BJ (cell line): ENCODE measurements around the gene KRTAP10-9. TPM values are rescaled to one million over a fixed set of nuclear protein-coding genes. Genes with fewer than 3 reads are reported as not detected.
"Not testable (repeated sequence)": the region's sequence is repeated elsewhere in the genome, so short reads cannot be mapped to it uniquely, and the experiment has no call there.

Experiments used
- CTCF ChIA-PET: fragments of 350-600 bp; formaldehyde crosslinking; extraction: SDS; loops from one replicate; lab custom pipeline; 2021; ENCODE audit warnings: antibody characterized with exemption, inconsistent platforms; lab: Yijun Ruan, JAX
- POLR2A ChIA-PET: fragments of 300-600 bp; sonication (Branson Sonifier 250); formaldehyde crosslinking; extraction: SDS; loops from one replicate; lab custom pipeline; 2021; ENCODE audit warnings: antibody characterized with exemption; lab: Charles Lee
- DNase-seq: peaks from one replicate; pipeline ENCODE4 v3.0.0-alpha.2; 2011; ENCODE audit warnings: low read depth
- H3K27me3 ChIP-seq: 2 replicates; pipeline ENCODE4 v1.6.0; 2011; ENCODE audit warnings: low read length; ENCODE audit not compliant: control insufficient read depth, insufficient read depth
- H3K36me3 ChIP-seq: 2 replicates; pipeline ENCODE4 v1.5.1; 2011; ENCODE audit warnings: low read length; ENCODE audit not compliant: control insufficient read depth, insufficient read depth
- H3K4me3 ChIP-seq: 2 replicates; pipeline ENCODE4 v1.5.1; 2011; ENCODE audit warnings: low read depth, mild to moderate bottlenecking, control low read depth, low read length
- polyA plus RNA-seq: library from polyadenylated mRNA; depleted of rRNA; stranded (reverse); fragments of >200 nt; gene quantifications from 2 replicates; pipeline ENCODE4 v1.2.3, GENCODE V29; 2011
- TF ChIP-seq, protein P1 (sequence below): IDR thresholded peaks from 2 replicates; pipeline ENCODE4 v1.5.1; 2011; ENCODE audit warnings: low read depth, mild to moderate bottlenecking, control low read depth, inconsistent platforms, low read length, moderate library complexity; ENCODE audit not compliant: insufficient read depth

Gene KRTAP10-9
- polyA plus RNA-seq, 1 experiment, result not detected

DNA sequence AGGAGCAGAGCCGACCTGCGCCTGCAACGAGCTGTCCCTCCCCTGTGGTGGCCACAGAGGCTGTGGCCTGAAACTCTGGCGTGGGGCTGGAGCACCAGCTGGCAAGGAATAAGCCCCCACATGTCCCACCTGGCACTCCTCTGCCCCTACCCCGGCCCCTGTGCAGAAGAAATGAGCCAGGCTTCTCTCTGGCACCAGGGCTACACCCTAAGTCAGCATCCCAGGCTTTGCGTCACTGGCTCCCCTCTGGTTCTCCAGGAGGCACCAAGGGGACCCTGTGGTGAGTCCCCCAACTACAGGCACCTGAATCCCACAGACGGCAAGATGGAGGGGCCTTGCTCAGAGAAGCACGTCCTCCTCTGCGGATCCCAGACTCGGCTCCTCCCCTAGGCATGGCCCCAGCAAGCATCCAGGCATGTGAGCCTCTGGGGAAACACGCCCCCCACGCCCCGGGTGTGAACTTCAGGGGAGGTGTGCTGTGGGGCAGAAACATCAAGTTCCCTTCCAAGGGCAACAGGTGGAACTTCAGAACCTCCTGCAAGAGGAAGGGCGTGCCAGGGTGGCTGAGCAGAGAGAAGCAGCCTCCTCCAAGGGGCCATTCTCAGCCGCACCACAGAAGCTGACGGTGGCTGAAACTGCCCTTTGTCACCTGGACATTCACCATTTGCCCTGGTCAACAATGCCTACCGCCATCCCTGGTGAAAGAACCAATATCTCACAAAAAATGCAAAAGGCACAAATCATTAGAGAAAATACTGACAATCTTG is 23.6 kb upstream of the KRTAP10-9 start:
- TF ChIP-seq, protein P1, sequence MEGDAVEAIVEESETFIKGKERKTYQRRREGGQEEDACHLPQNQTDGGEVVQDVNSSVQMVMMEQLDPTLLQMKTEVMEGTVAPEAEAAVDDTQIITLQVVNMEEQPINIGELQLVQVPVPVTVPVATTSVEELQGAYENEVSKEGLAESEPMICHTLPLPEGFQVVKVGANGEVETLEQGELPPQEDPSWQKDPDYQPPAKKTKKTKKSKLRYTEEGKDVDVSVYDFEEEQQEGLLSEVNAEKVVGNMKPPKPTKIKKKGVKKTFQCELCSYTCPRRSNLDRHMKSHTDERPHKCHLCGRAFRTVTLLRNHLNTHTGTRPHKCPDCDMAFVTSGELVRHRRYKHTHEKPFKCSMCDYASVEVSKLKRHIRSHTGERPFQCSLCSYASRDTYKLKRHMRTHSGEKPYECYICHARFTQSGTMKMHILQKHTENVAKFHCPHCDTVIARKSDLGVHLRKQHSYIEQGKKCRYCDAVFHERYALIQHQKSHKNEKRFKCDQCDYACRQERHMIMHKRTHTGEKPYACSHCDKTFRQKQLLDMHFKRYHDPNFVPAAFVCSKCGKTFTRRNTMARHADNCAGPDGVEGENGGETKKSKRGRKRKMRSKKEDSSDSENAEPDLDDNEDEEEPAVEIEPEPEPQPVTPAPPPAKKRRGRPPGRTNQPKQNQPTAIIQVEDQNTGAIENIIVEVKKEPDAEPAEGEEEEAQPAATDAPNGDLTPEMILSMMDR, result no peak
- Histone ChIP-seq H3K4me3 (no peak overlapping the region), H3K27me3 (no peaks in the 10 kb centered on the region), H3K36me3 (no peaks in the 10 kb centered on the region)
- no peak for DNase-seq
- CTCF ChIA-PET, result no interaction called here
- POLR2A ChIA-PET, result no interaction called here

DNA sequence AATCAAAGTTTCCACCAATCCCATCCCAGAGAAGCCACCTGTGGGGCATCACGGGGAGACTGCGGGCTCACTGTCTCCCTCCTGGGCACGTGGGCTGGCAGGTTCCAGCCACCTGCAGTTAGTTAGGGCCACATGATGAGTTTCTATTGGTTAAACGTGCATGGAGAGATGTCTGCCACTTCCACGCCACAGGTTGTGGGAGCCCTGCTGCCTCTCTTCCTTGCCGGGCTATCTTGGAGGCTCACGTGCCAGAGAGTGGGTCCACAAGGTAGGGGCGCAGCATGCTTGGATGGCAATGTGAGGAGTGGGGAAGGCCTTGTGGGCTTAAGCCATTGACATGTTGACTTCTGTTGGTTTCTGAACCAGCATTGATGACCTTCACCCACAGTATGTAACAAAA is 23.0 kb upstream of the KRTAP10-9 start:
- H3K27me3 ChIP-seq, result no peaks in the 10 kb centered on the region
- CTCF ChIA-PET, result no interaction called here

DNA sequence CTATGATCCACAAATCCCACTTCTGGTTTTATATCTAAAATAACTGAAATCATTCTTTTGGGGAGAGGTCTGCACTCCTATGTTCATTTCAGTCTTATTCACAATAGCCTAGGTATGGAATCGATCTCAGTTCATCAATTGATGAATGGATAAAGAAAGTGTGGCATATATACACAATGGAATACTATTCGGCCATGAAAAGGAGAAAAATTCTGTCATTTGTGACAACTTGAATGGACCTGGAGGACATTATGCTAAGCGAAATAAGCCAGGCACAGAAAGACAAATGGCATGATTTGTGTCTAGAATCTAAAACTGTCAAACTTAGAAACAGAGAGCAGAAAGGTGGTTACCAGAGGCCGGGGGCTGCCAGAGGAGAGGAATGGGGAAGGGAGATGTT is 20.4 kb upstream of the KRTAP10-9 start:
- ChIA-PET POLR2A (no interaction called here), CTCF (interaction anchor here (1.1 kb wide), 1 partner anchor 187 kb away, joined by 3 read pairs; no protein-coding TSS in a partner anchor)
- no peaks in the 10 kb centered on the region for H3K36me3 ChIP-seq
- no peaks in the 10 kb centered on the region for H3K27me3 ChIP-seq
- no peak for DNase-seq
- TF ChIP-seq, protein P1, result no peak
- H3K4me3 ChIP-seq, result no peak overlapping the region

More for the DNA sequence above, 23.0 kb upstream of the KRTAP10-9 start:
- no peak for DNase-seq
- Histone ChIP-seq H3K4me3 (no peak overlapping the region), H3K36me3 (no peaks in the 10 kb centered on the region)
- TF ChIP-seq, protein P1, result no peak
- POLR2A ChIA-PET, result no interaction called here

DNA sequence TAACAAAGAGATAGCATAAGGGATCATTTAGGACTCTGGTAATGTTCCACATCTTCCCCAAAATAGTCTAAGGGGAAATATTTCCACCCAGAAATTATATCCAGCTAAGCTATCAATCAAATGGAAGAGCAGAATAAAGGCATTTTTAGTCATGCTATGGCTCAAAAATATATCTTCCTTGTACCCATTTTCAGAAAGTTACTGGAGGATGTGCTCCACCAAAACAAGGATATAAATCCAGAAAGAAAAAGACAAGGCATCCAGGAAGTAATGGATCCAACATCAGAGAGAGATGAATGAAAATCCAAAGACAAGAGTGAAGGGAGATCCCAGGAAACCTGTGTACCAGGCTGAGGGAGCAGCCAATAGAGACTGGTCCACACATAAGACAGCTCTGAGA is 17.7 kb upstream of the KRTAP10-9 start:
- H3K36me3 ChIP-seq, result no peaks in the 10 kb centered on the region
- CTCF ChIA-PET, result no interaction called here
- no peaks in the 10 kb centered on the region for H3K27me3 ChIP-seq
- no peak for DNase-seq
- TF ChIP-seq, protein P1, result no peak
- H3K4me3 ChIP-seq, result no peak overlapping the region
- POLR2A ChIA-PET, result no interaction called here

DNA sequence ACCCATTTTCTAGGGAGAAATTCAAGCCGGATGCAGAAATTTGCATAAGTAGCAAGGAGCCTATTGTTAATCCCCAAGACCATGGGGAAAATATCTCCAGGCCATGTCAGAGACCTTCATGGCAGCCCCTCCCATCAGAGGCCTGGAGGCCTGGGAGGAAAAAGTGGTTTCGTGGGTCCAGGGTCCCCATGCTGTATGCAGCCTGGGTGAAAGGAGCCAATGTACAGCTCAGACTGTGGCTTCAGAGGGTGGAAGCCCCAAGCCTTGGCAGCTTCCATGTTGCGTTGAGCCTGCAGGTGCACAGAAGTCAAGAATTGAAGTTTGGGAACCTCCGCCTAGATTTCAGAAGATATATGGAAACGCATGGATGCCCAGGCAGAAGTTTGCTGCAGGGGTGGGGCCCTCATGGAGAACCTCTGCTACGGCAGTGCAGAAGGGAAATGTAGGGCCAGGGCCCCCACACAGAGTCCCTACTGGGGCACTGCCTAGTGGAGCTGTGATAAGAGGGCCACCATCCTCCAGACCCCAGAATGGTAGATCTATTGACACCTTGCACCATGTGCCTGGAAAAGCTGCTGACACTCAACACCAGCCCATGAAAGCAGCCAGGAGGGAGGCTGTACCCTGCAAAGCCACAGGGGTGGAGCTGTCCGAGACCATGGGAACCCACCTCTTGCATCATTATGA is 16.6 kb upstream of the KRTAP10-9 start:
- H3K27me3 ChIP-seq, H3K36me3 ChIP-seq, DNase-seq, POLR2A ChIA-PET, H3K4me3 ChIP-seq, CTCF ChIA-PET: not testable (repeated sequence)
